Esophagus squamous epithelium (tissue), 5 donors: Measurements from ENCODE around the gene MARCHF2. TPM values are rescaled to one million over a fixed set of nuclear protein-coding genes. Genes with fewer than 3 reads are reported as not detected.
A peak's percentile ranks its signal among the peaks of the same experiment; 100 is the strongest.
"Not testable (repeated sequence)": the region's sequence is repeated elsewhere in the genome, so short reads cannot be mapped to it uniquely, and the experiment has no call there.

Experiments
- DNase-seq: peaks from one replicate; lab custom pipeline; 2025; lab: John Stamatoyannopoulos, UW
- H3K27ac ChIP-seq, 4 donors: fragments of 200-600 bp; sonication (generic); one replicate each; pipeline ENCODE4 v1.5.1; 2016 to 2019; ENCODE audit warnings: mild to moderate bottlenecking in 1 of 4
- H3K27me3 ChIP-seq, 4 donors: fragments of 200-600 bp; sonication (generic); 1 replicate in 3 of 4; 2 replicates in 1 of 4; pipeline versions ENCODE4 v1.5.1 to v1.6.0; 2017 to 2021; ENCODE audit warnings: antibody characterized with exemption in 1 of 4
- H3K36me3 ChIP-seq, 3 donors: fragments of 200-600 bp; sonication (generic); one replicate each; pipeline ENCODE4 v1.5.1; 2016 to 2019
- H3K4me1 ChIP-seq, 3 donors: fragments of 200-600 bp; sonication (generic); one replicate each; pipeline ENCODE4 v1.5.1; 2017 to 2019
- H3K4me3 ChIP-seq, 4 donors: fragments of 200-600 bp; sonication (generic); 1 replicate in 3 of 4; 2 replicates in 1 of 4; pipeline ENCODE4 v1.5.1; 2016 to 2019; ENCODE audit warnings: mild to moderate bottlenecking in 2 of 4, moderate library complexity in 1 of 4
- H3K9me3 ChIP-seq, 3 donors: fragments of 200-600 bp; sonication (generic); one replicate each; pipeline ENCODE4 v1.5.1; 2016 to 2019
- POLR2A ChIP-seq, 4 donors: fragments of 450-650 bp; IDR thresholded peaks; one replicate each; pipeline ENCODE4 v1.6.1; 2017; ENCODE audit warnings: antibody characterized with exemption in 4 of 4, mild to moderate bottlenecking in 4 of 4, moderate library complexity in 3 of 4
- WGBS, 2 donors: methylation state at CpG; one replicate each; pipeline ENCODE4 v1.1.5; 2018; 5-methylcytosine and 5-hydroxymethylcytosine counted together
- intact Hi-C: fragments of 100-400 bp; cut with DNase I; formaldehyde crosslinking; loops from one replicate; pipeline ENCODE4 v1.15.0; 2022
- total RNA-seq, 4 donors: library from RNA; depleted of rRNA; stranded (reverse); fragments of >200 nt; gene quantifications; one replicate each; pipeline ENCODE4 v1.1.0, GENCODE V29; 2016
- TF ChIP-seq, protein P1 (sequence below), 6 experiments: fragments of 450-650 bp in 4 of 6; fragments of 200-600 bp in 2 of 6; sonication (generic) in 2 of 6; IDR thresholded peaks; one replicate each; pipeline ENCODE4 v1.5.1; 2016 to 2019; ENCODE audit warnings: antibody characterized with exemption in 6 of 6, mild to moderate bottlenecking in 4 of 6, moderate library complexity in 4 of 6
- donor health status: DM: yes; HTN: yes; CAD: no.

The MARCHF2 gene
- total RNA-seq, 4 donors from 2014 or later: 34.5 to 78.9 (median 61.7) TPM

DNA sequence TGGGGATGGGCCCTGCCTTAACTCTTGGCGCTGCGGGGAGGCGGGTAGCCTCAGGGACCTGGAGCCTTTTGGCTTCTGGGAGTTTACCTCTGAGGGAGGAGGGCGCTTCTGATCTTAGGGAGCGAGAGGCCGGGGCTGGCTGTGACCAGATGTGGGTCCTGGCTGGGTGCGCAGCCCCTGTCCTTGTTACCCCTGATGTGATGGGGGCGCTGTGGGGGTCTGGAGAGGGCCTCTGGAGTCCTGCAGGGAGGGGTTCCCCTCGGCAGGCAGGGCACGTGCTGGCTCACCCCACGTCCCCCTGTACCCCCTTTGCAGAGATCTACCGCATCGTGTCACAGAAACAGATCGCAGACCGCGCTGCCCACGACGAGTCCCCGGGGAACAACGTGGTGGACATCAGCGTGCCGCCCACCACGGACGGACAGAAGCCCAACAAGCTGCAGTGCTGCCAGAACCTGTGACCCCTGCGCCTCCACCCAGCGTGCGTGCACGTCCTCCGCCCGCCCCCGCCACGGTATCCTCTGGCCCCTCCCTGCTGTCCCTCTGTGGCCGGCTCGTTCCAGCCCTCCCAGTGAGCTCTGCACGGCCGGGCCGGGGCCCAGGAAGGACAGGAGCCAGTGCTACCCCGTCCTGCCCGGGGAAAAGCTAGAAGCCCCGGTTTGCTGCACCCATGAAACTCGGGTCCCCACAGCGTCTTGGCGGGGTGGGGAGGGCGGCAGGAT lies 9.8 kb upstream of the MARCHF2 start:
- no peak for TF ChIP-seq POLR2A (IDR thresholded peaks at IDR 0.05)
- TF ChIP-seq, protein P1, sequence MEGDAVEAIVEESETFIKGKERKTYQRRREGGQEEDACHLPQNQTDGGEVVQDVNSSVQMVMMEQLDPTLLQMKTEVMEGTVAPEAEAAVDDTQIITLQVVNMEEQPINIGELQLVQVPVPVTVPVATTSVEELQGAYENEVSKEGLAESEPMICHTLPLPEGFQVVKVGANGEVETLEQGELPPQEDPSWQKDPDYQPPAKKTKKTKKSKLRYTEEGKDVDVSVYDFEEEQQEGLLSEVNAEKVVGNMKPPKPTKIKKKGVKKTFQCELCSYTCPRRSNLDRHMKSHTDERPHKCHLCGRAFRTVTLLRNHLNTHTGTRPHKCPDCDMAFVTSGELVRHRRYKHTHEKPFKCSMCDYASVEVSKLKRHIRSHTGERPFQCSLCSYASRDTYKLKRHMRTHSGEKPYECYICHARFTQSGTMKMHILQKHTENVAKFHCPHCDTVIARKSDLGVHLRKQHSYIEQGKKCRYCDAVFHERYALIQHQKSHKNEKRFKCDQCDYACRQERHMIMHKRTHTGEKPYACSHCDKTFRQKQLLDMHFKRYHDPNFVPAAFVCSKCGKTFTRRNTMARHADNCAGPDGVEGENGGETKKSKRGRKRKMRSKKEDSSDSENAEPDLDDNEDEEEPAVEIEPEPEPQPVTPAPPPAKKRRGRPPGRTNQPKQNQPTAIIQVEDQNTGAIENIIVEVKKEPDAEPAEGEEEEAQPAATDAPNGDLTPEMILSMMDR (IDR thresholded peaks at IDR 0.05): no peak
- H3K36me3 ChIP-seq: peaks cover 20 to 76% (median 48%) of the 10 kb centered on the region in 3 donors
- DNase-seq: no peak
- no peaks in the 10 kb centered on the region for H3K9me3 ChIP-seq
- H3K4me1 ChIP-seq: peaks cover 0 to 34% (median 4%) of the 10 kb centered on the region in 3 donors
- intact Hi-C loops: no loop called here
- H3K27ac ChIP-seq: peak overlapping the region in 1 of 4 donors; percentile 42
- peak overlapping the region in 1 of 4 donors; percentile 5 for H3K4me3 ChIP-seq
- WGBS, 2 donors: 89% methylated on average over 7 of the region's 44 CpGs; no CpG with 5 or more reads in 1 of the 2 donors
- no peaks in the 10 kb centered on the region for H3K27me3 ChIP-seq

DNA sequence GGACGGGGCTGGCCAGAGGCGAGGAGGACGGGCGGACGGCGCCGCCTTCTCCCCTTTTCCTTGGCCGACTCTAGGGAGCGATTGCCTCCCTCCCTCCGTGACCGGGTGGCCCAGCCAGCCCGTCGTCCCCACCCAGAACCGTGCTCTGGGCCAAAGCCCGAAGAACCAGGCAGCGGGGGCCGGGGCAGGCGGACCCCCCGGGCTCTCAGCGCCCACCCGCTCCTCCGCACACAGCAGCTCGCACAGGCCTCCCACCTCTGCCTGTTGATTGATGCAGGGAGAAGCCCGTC lies 9.3 kb upstream of the MARCHF2 start:
- no peaks in the 10 kb centered on the region for H3K9me3 ChIP-seq
- TF ChIP-seq, protein P1 (IDR thresholded peaks at IDR 0.05): no peak
- TF ChIP-seq POLR2A (IDR thresholded peaks at IDR 0.05): no peak
- H3K4me3 ChIP-seq: peak overlapping the region in 1 of 4 donors; percentile 5
- peaks cover 20 to 71% (median 48%) of the 10 kb centered on the region in 3 donors for H3K36me3 ChIP-seq
- WGBS, 2 donors: 71 to 72% methylated on average over 10 to 14 of the region's 24 CpGs
- intact Hi-C loops: no loop called here
- H3K4me1 ChIP-seq: peaks cover 0 to 29% (median 4%) of the 10 kb centered on the region in 3 donors
- no peak for DNase-seq
- H3K27me3 ChIP-seq: no peaks in the 10 kb centered on the region
- peak overlapping the region in 1 of 4 donors; percentile 42 for H3K27ac ChIP-seq

DNA sequence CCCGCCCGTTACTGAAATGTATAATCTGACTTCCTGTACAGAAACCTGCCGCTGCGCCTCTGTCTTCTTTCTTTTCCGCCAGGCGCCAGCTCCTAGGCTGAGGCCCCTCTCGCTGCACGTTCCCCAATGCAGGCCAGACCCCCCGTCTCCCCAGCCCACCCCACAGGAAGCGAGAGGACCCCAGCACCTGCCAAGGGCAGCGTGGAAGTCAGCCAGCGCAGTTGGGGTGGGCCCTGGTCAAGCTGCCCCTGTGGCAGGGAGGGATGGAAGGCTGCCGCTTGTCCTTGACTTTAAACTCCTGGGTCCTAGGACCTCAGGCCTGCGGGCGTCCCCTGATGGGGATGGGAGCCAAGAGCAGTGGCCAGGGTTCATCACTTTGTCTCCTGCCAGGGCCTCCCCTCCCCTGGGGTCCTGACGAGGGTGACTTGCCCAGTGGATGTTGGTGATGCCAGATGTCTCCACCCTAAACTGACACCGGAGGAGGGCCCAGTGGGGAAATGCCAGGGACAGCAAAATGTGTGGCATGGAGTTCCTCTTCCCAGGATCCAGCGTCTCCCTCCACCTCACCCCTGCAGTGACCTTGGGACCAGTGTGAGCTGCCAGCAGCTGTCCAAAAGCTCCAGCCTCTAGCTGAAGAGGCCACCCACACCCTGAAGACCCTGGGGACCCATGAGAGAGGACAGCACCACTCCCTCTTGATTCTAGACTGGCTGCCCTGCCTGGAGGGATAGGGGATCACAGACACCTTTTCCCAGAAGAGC lies 8.5 kb upstream of the MARCHF2 start:
- Histone ChIP-seq H3K27ac (no peak overlapping the region), H3K27me3 (no peaks in the 10 kb centered on the region), H3K36me3 (peaks cover 20 to 63% (median 43%) of the 10 kb centered on the region in 3 donors), H3K4me3 (no peak overlapping the region), H3K9me3 (no peaks in the 10 kb centered on the region), H3K4me1 (peaks cover 0 to 25% (median 4%) of the 10 kb centered on the region in 3 donors)
- TF ChIP-seq POLR2A (IDR thresholded peaks at IDR 0.05): no peak
- TF ChIP-seq, protein P1 (IDR thresholded peaks at IDR 0.05): no peak
- 79 to 95% methylated on average over 8 to 11 of the region's 18 CpGs for WGBS, 2 donors
- intact Hi-C loops: no loop called here
- DNase-seq: no peak

DNA sequence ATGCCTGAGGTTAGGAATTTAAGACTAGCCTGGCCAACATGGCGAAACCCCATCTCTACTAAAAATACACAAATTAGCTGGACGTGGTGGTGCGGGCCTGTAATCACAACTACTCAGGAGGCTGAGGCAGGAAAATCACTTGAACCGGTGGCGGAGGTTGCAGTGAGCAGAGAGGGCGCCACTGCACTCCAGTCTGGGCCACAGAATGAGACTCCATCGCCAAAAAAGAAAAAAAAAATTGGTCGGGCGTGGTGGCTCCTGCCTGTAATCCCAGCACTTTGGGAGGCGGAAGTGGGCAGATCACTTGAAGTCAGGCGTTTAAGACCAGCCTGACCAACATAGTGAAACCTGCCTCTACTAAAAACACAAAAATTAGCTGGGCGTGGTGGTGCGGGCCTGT lies 2.4 kb upstream of the MARCHF2 start:
- H3K27ac ChIP-seq, DNase-seq, intact Hi-C loops, H3K4me3 ChIP-seq, H3K36me3 ChIP-seq, H3K27me3 ChIP-seq, H3K9me3 ChIP-seq: not testable (repeated sequence)
- TF ChIP-seq, protein P1 (IDR thresholded peaks at IDR 0.05): peak in 1 of 6 experiments; percentile 10
- H3K4me1 ChIP-seq: peaks cover 0 to 38% (median 19%) of the 10 kb centered on the region in 3 donors
- WGBS, 2 donors: 49 to 66% methylated on average over 11 to 13 of the region's 13 CpGs

DNA sequence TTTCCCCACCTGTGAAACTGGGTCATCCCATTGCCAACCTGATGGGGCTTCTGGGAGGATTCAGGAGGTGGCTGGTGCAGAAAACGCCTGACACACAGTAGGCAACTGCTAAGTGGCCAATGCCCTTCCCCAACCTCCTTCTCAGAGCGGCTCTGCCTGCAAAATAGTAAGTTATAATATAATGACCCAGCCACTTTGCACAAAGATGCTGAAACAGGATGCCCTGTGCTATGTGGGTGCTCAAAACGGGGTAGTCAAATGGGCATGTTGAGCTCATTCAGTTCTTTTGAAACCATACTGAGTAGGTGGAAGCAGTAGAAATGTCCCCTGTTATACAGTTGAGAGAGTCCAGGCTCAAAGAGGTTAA lies 507 bp downstream of the MARCHF2 start:
- Histone ChIP-seq H3K4me3 (peak overlapping the region; percentile 67 to 98 (median 70)), H3K9me3 (no peaks in the 10 kb centered on the region), H3K4me1 (peaks cover 6 to 62% (median 38%) of the 10 kb centered on the region in 3 donors), H3K27me3 (no peaks in the 10 kb centered on the region), H3K36me3 (no peaks in the 10 kb centered on the region), H3K27ac (peak overlapping the region; percentile 69 to 89 (median 85))
- intact Hi-C loops: no loop called here
- DNase-seq: no peak
- TF ChIP-seq, protein P1 (IDR thresholded peaks at IDR 0.05): no peak
- no peak for TF ChIP-seq POLR2A (IDR thresholded peaks at IDR 0.05)
- WGBS, 2 donors: 8 to 11% methylated on average over 1 to 3 of the region's 3 CpGs
